Peyer's patch (tissue), 4 donors: ENCODE measurements around the gene RAE1. TPM values are rescaled to one million over a fixed set of nuclear protein-coding genes. Genes with fewer than 3 reads are reported as not detected.

ENCODE experiments used
- DNase-seq, 3 donors: peaks; one replicate each; pipeline ENCODE4 v3.0.0-alpha.2; 2017 to 2019
- H3K27ac ChIP-seq, 4 donors: fragments of 200-600 bp; sonication (generic); one replicate each; pipeline ENCODE4 v1.5.1; 2016 to 2019
- H3K27me3 ChIP-seq, 2 donors: fragments of 200-600 bp; sonication (generic); one replicate each; pipeline ENCODE4 v1.5.1; 2019
- H3K36me3 ChIP-seq, 3 donors: fragments of 200-600 bp; sonication (generic); one replicate each; pipeline ENCODE4 v1.5.1; 2016 to 2019
- H3K4me1 ChIP-seq, 4 donors: fragments of 200-600 bp; sonication (generic); one replicate each; pipeline ENCODE4 v1.5.1; 2016 to 2019
- H3K4me3 ChIP-seq, 4 donors: fragments of 200-600 bp; sonication (generic); 1 replicate in 3 of 4; 2 replicates in 1 of 4; pipeline ENCODE4 v1.5.1; 2016 to 2019; ENCODE audit warnings: mild to moderate bottlenecking in 1 of 4
- H3K9me3 ChIP-seq, 4 donors: fragments of 200-600 bp; sonication (generic); one replicate each; pipeline ENCODE4 v1.5.1; 2016 to 2019; ENCODE audit warnings: mild to moderate bottlenecking in 1 of 4
- CTCF ChIP-seq, 6 experiments: fragments of 450-650 bp in 4 of 6; fragments of 200-600 bp in 2 of 6; sonication (generic) in 1 of 6; IDR thresholded peaks; one replicate each; pipeline ENCODE4 v1.5.1; 2017 to 2019; ENCODE audit warnings: antibody characterized with exemption in 6 of 6, mild to moderate bottlenecking in 3 of 6, moderate library complexity in 1 of 6
- POLR2A ChIP-seq, 2 donors: fragments of 450-650 bp; IDR thresholded peaks; one replicate each; pipeline ENCODE4 v1.5.1; 2017; ENCODE audit warnings: antibody characterized with exemption in 2 of 2, mild to moderate bottlenecking in 2 of 2, moderate library complexity in 2 of 2
- total RNA-seq, 4 donors: library from RNA; depleted of rRNA; stranded (reverse); fragments of >200 nt; gene quantifications; one replicate each; pipeline ENCODE4 v1.1.0, GENCODE V29; 2016

Gene RAE1
- total RNA-seq, 4 donors from 2014 or later: 21.5 to 38.9 (median 33.3) TPM

- Histone ChIP-seq H3K4me1 (peaks cover 0 to 14% (median 10%) of the 10 kb centered on the region in 4 donors), H3K27me3 (no peaks in the 10 kb centered on the region), H3K4me3 (no peak overlapping the region), H3K36me3 (peaks cover 0 to 62% (median 0%) of the 10 kb centered on the region in 3 donors), H3K9me3 (no peaks in the 10 kb centered on the region), H3K27ac (no peak overlapping the region)
- no peak for DNase-seq
- no peak for TF ChIP-seq POLR2A (IDR thresholded peaks at IDR 0.05)
Observed at GRCh38 chr20:57405236-57406016, 54.4 kb downstream of the RAE1 start.

GRCh38 chr20:57407541-57407956 lies 56.5 kb downstream of the RAE1 start:
- H3K36me3 ChIP-seq: peaks cover 0 to 50% (median 0%) of the 10 kb centered on the region in 3 donors

GRCh38 chr20:57408131-57408530 lies 57.1 kb downstream of the RAE1 start:
- no peaks in the 10 kb centered on the region for H3K27me3 ChIP-seq
- H3K27ac ChIP-seq: peak overlapping the region in 1 of 4 donors; percentile 1
- no peaks in the 10 kb centered on the region for H3K9me3 ChIP-seq
- TF ChIP-seq CTCF (IDR thresholded peaks at IDR 0.05) (no peak), POLR2A (IDR thresholded peaks at IDR 0.05) (no peak)
- H3K36me3 ChIP-seq: peaks cover 0 to 44% (median 0%) of the 10 kb centered on the region in 3 donors
- DNase-seq: no peak
- H3K4me3 ChIP-seq: no peak overlapping the region
- H3K4me1 ChIP-seq: no peaks in the 10 kb centered on the region

More at GRCh38 chr20:57407541-57407956, 56.5 kb downstream of the RAE1 start:
- DNase-seq: no peak
- H3K27me3 ChIP-seq: no peaks in the 10 kb centered on the region
- no peak overlapping the region for H3K4me3 ChIP-seq
- H3K27ac ChIP-seq: no peak overlapping the region
- no peak for TF ChIP-seq CTCF (IDR thresholded peaks at IDR 0.05)
- no peak for TF ChIP-seq POLR2A (IDR thresholded peaks at IDR 0.05)
- H3K4me1 ChIP-seq: no peaks in the 10 kb centered on the region
- H3K9me3 ChIP-seq: no peaks in the 10 kb centered on the region

GRCh38 chr20:57408536-57409233 lies 57.6 kb downstream of the RAE1 start:
- peak overlapping the region in 1 of 4 donors; percentile 5 for H3K27ac ChIP-seq
- no peaks in the 10 kb centered on the region for H3K9me3 ChIP-seq
- no peaks in the 10 kb centered on the region for H3K4me1 ChIP-seq
- H3K4me3 ChIP-seq: no peak overlapping the region
- no peaks in the 10 kb centered on the region for H3K27me3 ChIP-seq
- H3K36me3 ChIP-seq: peaks cover 0 to 39% (median 0%) of the 10 kb centered on the region in 3 donors
- DNase-seq: no peak
- TF ChIP-seq CTCF (IDR thresholded peaks at IDR 0.05) (no peak), POLR2A (IDR thresholded peaks at IDR 0.05) (no peak)

GRCh38 chr20:57409316-57409671 lies 58.2 kb downstream of the RAE1 start:
- no peak for DNase-seq

GRCh38 chr20:57409672-57410397 lies 58.8 kb downstream of the RAE1 start:
- H3K27me3 ChIP-seq: no peaks in the 10 kb centered on the region
- TF ChIP-seq CTCF (IDR thresholded peaks at IDR 0.05) (no peak), POLR2A (IDR thresholded peaks at IDR 0.05) (no peak)
- DNase-seq: no peak
- no peaks in the 10 kb centered on the region for H3K4me1 ChIP-seq
- no peaks in the 10 kb centered on the region for H3K9me3 ChIP-seq
- peaks cover 0 to 27% (median 0%) of the 10 kb centered on the region in 3 donors for H3K36me3 ChIP-seq
- no peak overlapping the region for H3K4me3 ChIP-seq
- peak overlapping the region in 1 of 4 donors; percentile 5 for H3K27ac ChIP-seq

More at GRCh38 chr20:57409316-57409671, 58.2 kb downstream of the RAE1 start:
- H3K4me3 ChIP-seq: no peak overlapping the region
- peaks cover 0 to 33% (median 0%) of the 10 kb centered on the region in 3 donors for H3K36me3 ChIP-seq
- no peaks in the 10 kb centered on the region for H3K27me3 ChIP-seq
- H3K9me3 ChIP-seq: no peaks in the 10 kb centered on the region
- no peaks in the 10 kb centered on the region for H3K4me1 ChIP-seq
- TF ChIP-seq POLR2A (IDR thresholded peaks at IDR 0.05): no peak
- peak overlapping the region in 1 of 4 donors; percentile 5 for H3K27ac ChIP-seq
